GM12878 (cell line): ENCODE results near the gene CACNA1I. TPM values are rescaled to one million over a fixed set of nuclear protein-coding genes. Genes with fewer than 3 reads are reported as not detected.

Source experiments
- ATAC-seq: fragments of 200-7000 bp; cut with Tn5 transposase; 3 replicates; pipeline ENCODE4 v1.9.1; 2020; ENCODE audit warnings: mild to moderate bottlenecking, moderate library complexity
- BruUV-seq: library from RNA; stranded (reverse); fragments of 400-500 nt; replicated peaks from 2 replicates; lab custom pipeline; 2021; lab: Mats Ljungman, UMichigan
- CTCF ChIA-PET: fragments of 300-600 bp; sonication (Branson Sonifier 250); formaldehyde crosslinking; extraction: SDS; loops from one replicate; lab custom pipeline; 2021; ENCODE audit warnings: inconsistent platforms; lab: Yijun Ruan, JAX
- POLR2A ChIA-PET: fragments of 350-600 bp; formaldehyde crosslinking; extraction: SDS; loops from one replicate; lab custom pipeline; 2021; ENCODE audit warnings: inconsistent platforms; lab: Charles Lee
- RAD21 ChIA-PET: fragments of 300-600 bp; sonication (Branson Sonifier 250); formaldehyde crosslinking; loops from one replicate; lab custom pipeline; 2023; ENCODE audit warnings: antibody characterized with exemption; ENCODE audit not compliant: unreplicated experiment; lab: Charles Lee
- SMC1A ChIA-PET: fragments of 300-600 bp; sonication (Branson Sonifier 250); formaldehyde crosslinking; loops from one replicate; lab custom pipeline; 2023; ENCODE audit not compliant: unreplicated experiment, uncharacterized antibody; lab: Charles Lee
- DNase-seq: peaks from one replicate; pipeline ENCODE4 v3.0.0-alpha.2; 2011; ENCODE audit warnings: low read depth, low spot score
- FAIRE-seq: peaks from 3 replicates; lab custom pipeline; 2011; peaks lifted over from hg19 to GRCh38; lab: Jason Lieb, UNC
- H2AFZ ChIP-seq: 2 replicates; pipeline ENCODE4 v1.6.0; 2011; ENCODE audit warnings: low read depth, low read length, control low read depth; ENCODE audit not compliant: control insufficient read depth
- H3K27ac ChIP-seq: 2 replicates; pipeline ENCODE4 v1.5.1; 2011; ENCODE audit warnings: control low read depth; ENCODE audit not compliant: control insufficient read depth, insufficient read depth
- H3K27me3 ChIP-seq, 2 experiments: replicated peaks in 1 of 2; 2 replicates each; pipeline versions ENCODE4 v1.6.0 to v1.6.1; 2011; ENCODE audit warnings: low read length in 1 of 2; ENCODE audit not compliant: control insufficient read depth in 2 of 2, insufficient read depth in 2 of 2
- H3K36me3 ChIP-seq, 2 experiments: 2 replicates each; pipeline ENCODE4 v1.5.1; 2011; ENCODE audit warnings: low read length in 1 of 2; ENCODE audit not compliant: control insufficient read depth in 2 of 2, insufficient read depth in 2 of 2
- H3K4me1 ChIP-seq: 2 replicates; pipeline ENCODE4 v1.6.1; 2011; ENCODE audit warnings: mild to moderate bottlenecking, low read length, moderate library complexity, mixed read lengths; ENCODE audit not compliant: control insufficient read depth, insufficient read depth
- H3K4me2 ChIP-seq: 2 replicates; pipeline ENCODE4 v1.6.0; 2011; ENCODE audit warnings: control low read depth; ENCODE audit not compliant: control insufficient read depth, insufficient read depth
- H3K4me3 ChIP-seq: fragments of 200-600 bp; sonication (generic); 2 replicates; pipeline ENCODE4 v1.5.1; 2016
- H3K79me2 ChIP-seq: 2 replicates; pipeline ENCODE4 v1.6.0; 2011; ENCODE audit warnings: low read length; ENCODE audit not compliant: control insufficient read depth, insufficient read depth
- H3K9ac ChIP-seq: 2 replicates; pipeline ENCODE4 v1.8.0; 2011; ENCODE audit warnings: low read length, control low read depth, mixed read lengths; ENCODE audit not compliant: control insufficient read depth, insufficient read depth
- H3K9me3 ChIP-seq: replicated peaks from 3 replicates; pipeline ENCODE4 v1.5.1; 2011; ENCODE audit warnings: mild to moderate bottlenecking, low read length; ENCODE audit not compliant: control insufficient read depth, insufficient read depth
- H4K20me1 ChIP-seq: 2 replicates; pipeline ENCODE4 v1.6.0; 2011; ENCODE audit not compliant: control insufficient read depth, insufficient read depth
- BMI1 ChIP-seq: fragments of 450-650 bp; IDR thresholded peaks from 2 replicates; pipeline ENCODE4 v1.6.1; 2016; ENCODE audit warnings: mild to moderate bottlenecking, moderate library complexity, borderline replicate concordance
- EED ChIP-seq: sonication (generic); IDR thresholded peaks from 2 replicates; pipeline ENCODE4 v1.6.1; 2016; ENCODE audit warnings: antibody characterized with exemption, low read depth
- NFXL1 ChIP-seq: fragments of 450-650 bp; IDR thresholded peaks from 2 replicates; pipeline ENCODE4 v1.6.1; 2017; ENCODE audit warnings: antibody characterized with exemption, mild to moderate bottlenecking, borderline replicate concordance
- STAT3 ChIP-seq: IDR thresholded peaks from 2 replicates; pipeline ENCODE4 v1.6.1; 2011; ENCODE audit warnings: low read depth, low read length, improper control_type of control experiment
- WGBS: methylation state at CpG from one replicate; pipeline ENCODE4 v1.1.6; 2016; ENCODE audit warnings: low lambda C conversion rate; ENCODE audit not compliant: insufficient replicate concordance, insufficient coverage; ENCODE audit errors: missing lambda C conversion rate; 5-methylcytosine and 5-hydroxymethylcytosine counted together
- in situ Hi-C: fragments of 300-500 bp; cut with MboI; formaldehyde crosslinking; loops from 9 replicates; pipeline ENCODE4 v1.14.3; 2018; ENCODE audit warnings: mixed read lengths
- intact Hi-C: fragments of 100-400 bp; cut with micrococcal nuclease; formaldehyde crosslinking; loops from one replicate; pipeline ENCODE4 v1.14.2; 2022; ENCODE audit not compliant: unreplicated experiment
- polyA plus RNA-seq, 11 experiments: library from polyadenylated mRNA; depleted of rRNA in 4 of 11; unstranded in 6 of 11; stranded (reverse) in 5 of 11; fragments of >200 nt; fragmentation: Nextera tagmentation in 4 of 11; fragmentation: Illumina TruSeq in 1 of 11; extraction: Ambion mirVana in 4 of 11; extraction: Trizol in 1 of 11; gene quantifications; 1 replicate in 1 of 11; 2 replicates in 10 of 11; pipeline versions ENCODE4 v1.2.1 to v1.2.3, GENCODE V29; 2011 to 2016; ENCODE audit warnings: inconsistent platforms in 2 of 11, missing spikeins in 2 of 11, low read depth in 1 of 11
- total RNA-seq, 4 experiments: library from RNA; depleted of rRNA in 3 of 4; stranded (reverse); fragments of >200 nt in 3 of 4; fragmentation: Illumina TruSeq in 1 of 4; extraction: Trizol in 1 of 4; gene quantifications; 2 replicates each; pipeline versions ENCODE4 v1.2.1 to v1.2.3, GENCODE V29; 2013 to 2021
- TF ChIP-seq, protein P1 (sequence below): IDR thresholded peaks from 2 replicates; pipeline ENCODE4 v1.6.1; 2012; ENCODE audit warnings: low read depth, low read length, improper control_type of control experiment
- TF ChIP-seq, protein P2 (sequence below): fragments of 450-650 bp; formaldehyde crosslinking; IDR thresholded peaks from 2 replicates; pipeline ENCODE4 v1.4.0; 2020; ENCODE audit warnings: mild to moderate bottlenecking, moderate library complexity

Gene CACNA1I
- total and polyA plus RNA-seq, 10 of the 15 experiments (the other 5 are each of a cell fraction or from before 2014, with no cell fraction given): 0.01 to 0.03 TPM; not detected in 8

DNA sequence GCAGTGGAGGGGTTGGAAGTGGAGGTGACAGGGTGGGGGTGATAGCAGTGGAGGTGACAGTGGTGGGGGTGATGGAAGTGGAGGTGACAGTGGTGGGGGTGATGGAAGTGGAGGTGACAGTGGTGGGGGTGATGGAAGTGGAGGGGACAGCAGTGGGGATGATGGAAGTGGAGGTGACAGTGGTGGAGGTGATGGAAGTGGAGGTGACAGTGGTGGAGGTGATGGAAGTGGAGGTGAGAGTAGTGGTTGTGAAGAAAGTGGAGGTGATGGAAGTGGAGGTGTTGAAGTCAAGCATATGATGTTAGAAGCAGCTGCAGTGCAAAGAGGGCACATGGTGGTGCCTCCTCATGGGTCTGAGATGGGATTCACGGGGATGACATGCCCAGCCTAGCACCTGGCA lies 141.5 kb downstream of the CACNA1I start:
- DNase-seq (no peak), ATAC-seq (no peak), FAIRE-seq (no peak)
- H3K27ac ChIP-seq: no peak overlapping the region
- H2AFZ ChIP-seq: no peak overlapping the region
- intact Hi-C loops: no loop called here
- CTCF ChIA-PET: interaction anchor here (1.3 kb wide), 1 partner anchor 313 kb away, joined by 3 read pairs; no protein-coding TSS in a partner anchor
- WGBS: 31% methylated on average over 1 of the region's 1 CpG
- no peak overlapping the region for H3K4me3 ChIP-seq
- no peaks in the 10 kb centered on the region for H3K9me3 ChIP-seq
- POLR2A ChIA-PET: no interaction called here
- SMC1A ChIA-PET: interaction anchor here (0.7 kb wide), 1 partner anchor 10 kb away, joined by 3 read pairs; no protein-coding TSS in a partner anchor
- no peaks in the 10 kb centered on the region for H3K79me2 ChIP-seq
- no peak overlapping the region for H3K4me2 ChIP-seq
- no peaks in the 10 kb centered on the region for H4K20me1 ChIP-seq
- BruUV-seq: no TSS peak
- peaks cover 2 to 6% of the 10 kb centered on the region in 2 experiments; a peak in 2 of 4 replicates for H3K27me3 ChIP-seq
- H3K9ac ChIP-seq: no peak overlapping the region
- TF ChIP-seq STAT3 (no peak), NFXL1 (no peak), BMI1 (no peak), EED (no peak)
- TF ChIP-seq, protein P1, sequence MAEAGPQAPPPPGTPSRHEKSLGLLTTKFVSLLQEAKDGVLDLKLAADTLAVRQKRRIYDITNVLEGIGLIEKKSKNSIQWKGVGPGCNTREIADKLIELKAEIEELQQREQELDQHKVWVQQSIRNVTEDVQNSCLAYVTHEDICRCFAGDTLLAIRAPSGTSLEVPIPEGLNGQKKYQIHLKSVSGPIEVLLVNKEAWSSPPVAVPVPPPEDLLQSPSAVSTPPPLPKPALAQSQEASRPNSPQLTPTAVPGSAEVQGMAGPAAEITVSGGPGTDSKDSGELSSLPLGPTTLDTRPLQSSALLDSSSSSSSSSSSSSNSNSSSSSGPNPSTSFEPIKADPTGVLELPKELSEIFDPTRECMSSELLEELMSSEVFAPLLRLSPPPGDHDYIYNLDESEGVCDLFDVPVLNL: no peak
- TF ChIP-seq, protein P2, sequence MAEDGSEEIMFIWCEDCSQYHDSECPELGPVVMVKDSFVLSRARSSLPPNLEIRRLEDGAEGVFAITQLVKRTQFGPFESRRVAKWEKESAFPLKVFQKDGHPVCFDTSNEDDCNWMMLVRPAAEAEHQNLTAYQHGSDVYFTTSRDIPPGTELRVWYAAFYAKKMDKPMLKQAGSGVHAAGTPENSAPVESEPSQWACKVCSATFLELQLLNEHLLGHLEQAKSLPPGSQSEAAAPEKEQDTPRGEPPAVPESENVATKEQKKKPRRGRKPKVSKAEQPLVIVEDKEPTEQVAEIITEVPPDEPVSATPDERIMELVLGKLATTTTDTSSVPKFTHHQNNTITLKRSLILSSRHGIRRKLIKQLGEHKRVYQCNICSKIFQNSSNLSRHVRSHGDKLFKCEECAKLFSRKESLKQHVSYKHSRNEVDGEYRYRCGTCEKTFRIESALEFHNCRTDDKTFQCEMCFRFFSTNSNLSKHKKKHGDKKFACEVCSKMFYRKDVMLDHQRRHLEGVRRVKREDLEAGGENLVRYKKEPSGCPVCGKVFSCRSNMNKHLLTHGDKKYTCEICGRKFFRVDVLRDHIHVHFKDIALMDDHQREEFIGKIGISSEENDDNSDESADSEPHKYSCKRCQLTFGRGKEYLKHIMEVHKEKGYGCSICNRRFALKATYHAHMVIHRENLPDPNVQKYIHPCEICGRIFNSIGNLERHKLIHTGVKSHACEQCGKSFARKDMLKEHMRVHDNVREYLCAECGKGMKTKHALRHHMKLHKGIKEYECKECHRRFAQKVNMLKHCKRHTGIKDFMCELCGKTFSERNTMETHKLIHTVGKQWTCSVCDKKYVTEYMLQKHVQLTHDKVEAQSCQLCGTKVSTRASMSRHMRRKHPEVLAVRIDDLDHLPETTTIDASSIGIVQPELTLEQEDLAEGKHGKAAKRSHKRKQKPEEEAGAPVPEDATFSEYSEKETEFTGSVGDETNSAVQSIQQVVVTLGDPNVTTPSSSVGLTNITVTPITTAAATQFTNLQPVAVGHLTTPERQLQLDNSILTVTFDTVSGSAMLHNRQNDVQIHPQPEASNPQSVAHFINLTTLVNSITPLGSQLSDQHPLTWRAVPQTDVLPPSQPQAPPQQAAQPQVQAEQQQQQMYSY (CRISPR knock-in tag): no peak
- TF ChIP-seq, all 136 proteins: peak for 0
- RAD21 ChIA-PET: no interaction called here
- H3K36me3 ChIP-seq: no peaks in the 10 kb centered on the region
- in situ Hi-C loops: no loop called here
- no peaks in the 10 kb centered on the region for H3K4me1 ChIP-seq
